Thyroid gland (tissue), 4 donors: ENCODE measurements around the gene ADAM22. TPM values are rescaled to one million over a fixed set of nuclear protein-coding genes. Genes with fewer than 3 reads are reported as not detected.
"Not testable (repeated sequence)": the region's sequence is repeated elsewhere in the genome, so short reads cannot be mapped to it uniquely, and the experiment has no call there.

ENCODE experiments used
- DNase-seq, 2 donors: peaks; one replicate each; pipeline ENCODE4 v3.0.0-alpha.2; 2019
- H3K27ac ChIP-seq, 3 donors: fragments of 200-600 bp; sonication (generic); 1 replicate in 2 of 3; 2 replicates in 1 of 3; pipeline ENCODE4 v1.5.1; 2016 to 2019; ENCODE audit warnings: mild to moderate bottlenecking in 1 of 3, moderate library complexity in 1 of 3
- H3K27me3 ChIP-seq: fragments of 200-600 bp; sonication (generic); one replicate; pipeline ENCODE4 v1.5.1; 2019
- H3K36me3 ChIP-seq, 2 donors: fragments of 200-600 bp; sonication (generic); one replicate each; pipeline ENCODE4 v1.5.1; 2016 to 2019
- H3K4me1 ChIP-seq, 2 donors: fragments of 200-600 bp; sonication (generic); one replicate each; pipeline ENCODE4 v1.5.1; 2017 to 2019
- H3K4me3 ChIP-seq, 3 donors: fragments of 200-600 bp; sonication (generic); replicated peaks in 1 of 3; 1 replicate in 2 of 3; 2 replicates in 1 of 3; pipeline ENCODE4 v1.5.1; 2016; ENCODE audit warnings: mild to moderate bottlenecking in 1 of 3
- H3K9me3 ChIP-seq: fragments of 200-600 bp; sonication (generic); one replicate; pipeline ENCODE4 v1.5.1; 2017
- CTCF ChIP-seq, 6 experiments: fragments of 200-600 bp in 3 of 6; fragments of 450-650 bp in 3 of 6; sonication (generic) in 3 of 6; IDR thresholded peaks; one replicate each; pipeline ENCODE4 v1.5.1; 2016 to 2019; ENCODE audit warnings: antibody characterized with exemption in 6 of 6, mild to moderate bottlenecking in 2 of 6, inconsistent platforms in 1 of 6, moderate library complexity in 1 of 6
- POLR2A ChIP-seq, 2 donors: fragments of 450-650 bp; IDR thresholded peaks; one replicate each; pipeline ENCODE4 v1.6.1; 2017; ENCODE audit warnings: antibody characterized with exemption in 2 of 2, mild to moderate bottlenecking in 2 of 2, moderate library complexity in 1 of 2
- WGBS, 2 donors: methylation state at CpG; one replicate each; pipeline ENCODE4 v1.1.5; 2017; 5-methylcytosine and 5-hydroxymethylcytosine counted together
- intact Hi-C: fragments of 100-400 bp; cut with DNase I; formaldehyde crosslinking; loops from one replicate; pipeline ENCODE4 v1.15.1; 2023
- total RNA-seq, 4 donors: library from RNA; depleted of rRNA; stranded (reverse); fragments of >200 nt; gene quantifications; one replicate each; pipeline ENCODE4 v1.2.3, GENCODE V29; 2016

The ADAM22 gene
- total RNA-seq, 4 donors from 2014 or later, result 13.0 to 25.0 (median 17.1) TPM

- Histone ChIP-seq H3K27ac (no peak overlapping the region), H3K4me3 (no peak overlapping the region), H3K27me3 (no peaks in the 10 kb centered on the region), H3K9me3 (no peaks in the 10 kb centered on the region), H3K4me1 (no peaks in the 10 kb centered on the region), H3K36me3 (no peaks in the 10 kb centered on the region)
- 91 to 95% methylated on average over 4 of the region's 4 CpGs for WGBS, 2 donors
- intact Hi-C loops, result no loop called here
- TF ChIP-seq CTCF (IDR thresholded peaks at IDR 0.05) (no peak), POLR2A (IDR thresholded peaks at IDR 0.05) (no peak)
- no peak for DNase-seq
Measured at GRCh38 chr7:87912121-87912520, 21.9 kb upstream of the ADAM22 start.

- WGBS, 2 donors, result 76 to 86% methylated on average over 1 of the region's 1 CpG
- no peak overlapping the region for H3K27ac ChIP-seq
- H3K4me1 ChIP-seq, result no peaks in the 10 kb centered on the region
- intact Hi-C loops, result no loop called here
- no peak for TF ChIP-seq POLR2A (IDR thresholded peaks at IDR 0.05)
- no peak for TF ChIP-seq CTCF (IDR thresholded peaks at IDR 0.05)
- no peak overlapping the region for H3K4me3 ChIP-seq
- no peaks in the 10 kb centered on the region for H3K27me3 ChIP-seq
- no peak for DNase-seq
- no peaks in the 10 kb centered on the region for H3K9me3 ChIP-seq
- H3K36me3 ChIP-seq, result no peaks in the 10 kb centered on the region
Measured at GRCh38 chr7:87918740-87919139, 15.3 kb upstream of the ADAM22 start.

GRCh38 chr7:87919875-87920274 lies 14.2 kb upstream of the ADAM22 start:
- Histone ChIP-seq H3K4me3 (no peak overlapping the region), H3K9me3 (no peaks in the 10 kb centered on the region), H3K27me3 (no peaks in the 10 kb centered on the region), H3K27ac (no peak overlapping the region), H3K4me1 (no peaks in the 10 kb centered on the region), H3K36me3 (no peaks in the 10 kb centered on the region)
- 91 to 94% methylated on average over 6 of the region's 6 CpGs for WGBS, 2 donors
- intact Hi-C loops, result no loop called here
- no peak for DNase-seq
- TF ChIP-seq POLR2A (IDR thresholded peaks at IDR 0.05) (no peak), CTCF (IDR thresholded peaks at IDR 0.05) (no peak)

GRCh38 chr7:87920578-87920977 lies 13.5 kb upstream of the ADAM22 start:
- intact Hi-C loops, result no loop called here
- no peaks in the 10 kb centered on the region for H3K27me3 ChIP-seq
- no peak overlapping the region for H3K4me3 ChIP-seq
- H3K9me3 ChIP-seq, result no peaks in the 10 kb centered on the region
- no peak for TF ChIP-seq POLR2A (IDR thresholded peaks at IDR 0.05)
- TF ChIP-seq CTCF (IDR thresholded peaks at IDR 0.05), result no peak
- no peak for DNase-seq
- no peaks in the 10 kb centered on the region for H3K36me3 ChIP-seq
- WGBS, 2 donors, result 78 to 87% methylated on average over 5 of the region's 5 CpGs
- no peak overlapping the region for H3K27ac ChIP-seq
- H3K4me1 ChIP-seq, result no peaks in the 10 kb centered on the region

GRCh38 chr7:87922759-87923395 lies 11.2 kb upstream of the ADAM22 start:
- H3K36me3 ChIP-seq, intact Hi-C loops, H3K4me1 ChIP-seq, H3K4me3 ChIP-seq, H3K27me3 ChIP-seq, H3K9me3 ChIP-seq, H3K27ac ChIP-seq, DNase-seq: not testable (repeated sequence)
- 94% methylated on average over 8 of the region's 8 CpGs for WGBS, 2 donors
